ENCODE measurements around the gene AIG1.
A peak's percentile ranks its signal among the peaks of the same experiment; 100 is the strongest.
"Not testable (repeated sequence)": the region's sequence is repeated elsewhere in the genome, so short reads cannot be mapped to it uniquely, and the experiment has no call there.

The AIG1 gene

DNA sequence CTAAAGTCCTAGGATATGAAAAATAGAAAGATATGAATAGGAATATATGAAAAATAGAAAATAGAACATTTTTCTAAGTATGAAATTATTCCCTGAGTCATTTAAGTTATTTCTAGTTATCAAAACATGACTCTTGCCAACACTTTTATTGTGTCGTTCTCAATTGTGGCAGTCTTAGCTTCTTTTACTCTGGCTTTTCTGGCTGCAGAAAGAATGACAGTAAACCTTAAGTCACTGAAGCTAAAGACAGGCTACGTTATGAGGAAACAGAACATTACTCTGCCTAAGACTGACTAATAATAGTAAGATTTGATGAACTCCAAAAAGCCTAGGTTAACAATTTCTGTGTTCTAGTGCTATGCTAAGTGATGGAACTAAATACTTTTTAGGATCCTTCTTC, 74.6 kb downstream of the AIG1 start:
- no peak for DNase-seq

DNA sequence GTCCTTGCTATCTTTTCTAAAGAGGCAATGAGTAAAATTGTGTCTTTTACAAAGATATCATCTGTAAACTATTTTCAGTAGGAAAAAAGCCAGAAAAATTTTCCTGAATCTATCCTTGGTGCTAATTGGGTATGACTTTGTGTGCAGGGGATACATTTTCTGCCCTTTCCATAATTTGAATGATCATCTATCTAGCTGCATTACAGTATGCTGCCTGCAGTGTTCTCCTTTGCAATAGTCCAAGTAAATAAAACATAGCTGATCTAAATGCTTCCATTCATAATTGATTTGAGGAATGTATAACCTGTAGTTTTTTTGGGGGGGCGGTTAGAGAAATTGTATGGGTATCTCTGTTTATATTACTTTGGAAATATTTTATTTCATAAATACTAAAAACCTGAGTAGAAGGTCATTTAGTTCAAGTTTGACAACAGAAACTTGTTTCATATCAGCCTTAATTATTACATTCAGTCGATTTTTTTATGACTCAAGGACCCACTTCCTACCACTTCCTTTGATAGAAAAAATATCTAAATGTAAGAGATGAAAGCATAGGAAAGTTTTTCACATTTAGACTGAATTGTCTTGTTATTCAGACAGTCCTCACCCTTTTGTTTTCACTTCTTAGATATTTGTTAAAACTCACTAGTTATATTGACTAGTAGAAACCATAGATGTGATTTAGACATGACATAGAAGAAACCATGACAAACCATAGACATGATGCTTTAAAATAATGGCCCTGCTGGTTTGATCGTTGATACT, 75.3 kb downstream of the AIG1 start:
- DNase-seq: no peak

DNA sequence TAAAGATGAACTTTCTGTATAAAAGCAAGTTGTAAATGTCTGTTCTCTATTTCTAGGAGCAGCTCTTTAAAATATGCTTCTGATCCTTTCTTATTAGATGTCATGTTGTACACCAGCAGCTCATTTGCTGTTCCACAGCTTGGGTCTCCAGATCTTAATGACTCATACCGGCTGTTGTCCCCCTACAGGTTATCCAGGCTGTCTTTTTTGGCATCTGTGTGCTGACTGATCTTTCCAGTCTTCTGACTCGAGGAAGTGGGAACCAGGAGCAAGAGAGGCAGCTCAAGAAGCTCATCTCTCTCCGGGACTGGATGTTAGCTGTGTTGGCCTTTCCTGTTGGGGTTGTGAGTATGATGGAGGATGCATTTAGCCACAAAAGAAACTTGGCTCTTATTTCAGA, 76.0 kb downstream of the AIG1 start:
- no peak for DNase-seq

DNA sequence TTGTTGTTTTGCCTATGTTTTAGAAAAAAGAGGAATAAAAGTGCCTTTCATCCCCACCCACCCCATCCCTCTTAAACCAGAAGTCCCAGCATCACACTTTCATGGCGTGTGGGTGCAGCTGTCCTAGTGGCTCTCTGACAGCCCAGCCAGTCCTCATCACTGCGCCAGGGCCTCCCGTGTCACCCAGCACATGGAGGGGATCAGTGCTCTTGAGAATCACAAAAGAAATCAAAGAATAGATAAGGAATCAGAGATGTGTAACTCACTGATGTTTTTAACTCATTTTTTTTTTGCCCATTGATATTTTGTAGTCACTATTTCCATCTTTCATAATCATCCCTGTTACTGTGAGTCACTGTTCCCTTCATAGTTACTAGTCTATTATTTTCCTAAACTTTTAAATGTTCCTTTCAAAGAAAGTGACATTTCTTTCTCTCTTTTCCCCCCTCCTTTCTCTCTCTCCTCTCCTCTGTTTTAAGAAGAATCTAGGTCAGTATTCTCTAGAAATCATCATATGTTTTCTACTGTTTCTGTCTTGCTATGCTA, 78.6 kb downstream of the AIG1 start:
- peak in 1 of 2 donors; percentile 4 for DNase-seq

DNA sequence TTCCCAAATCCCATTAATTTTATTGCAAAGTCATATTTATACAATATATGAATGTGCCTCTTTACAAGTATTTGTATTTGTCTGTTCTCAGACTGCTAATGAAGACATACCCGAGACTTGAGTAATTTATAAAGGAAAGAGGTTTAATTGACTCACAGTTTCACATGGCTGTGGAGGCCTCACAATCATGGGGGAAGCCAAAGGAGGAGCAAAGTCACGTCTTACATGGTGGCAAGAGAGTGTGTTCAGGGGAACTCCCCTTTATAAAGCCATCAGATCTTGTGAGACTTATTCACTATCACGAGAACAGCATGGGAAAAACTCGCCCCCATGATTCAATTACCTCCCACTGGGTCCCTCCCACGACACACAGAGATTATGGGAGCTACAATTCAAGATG, 79.2 kb downstream of the AIG1 start:
- peak; percentile 3 to 16 for DNase-seq

DNA sequence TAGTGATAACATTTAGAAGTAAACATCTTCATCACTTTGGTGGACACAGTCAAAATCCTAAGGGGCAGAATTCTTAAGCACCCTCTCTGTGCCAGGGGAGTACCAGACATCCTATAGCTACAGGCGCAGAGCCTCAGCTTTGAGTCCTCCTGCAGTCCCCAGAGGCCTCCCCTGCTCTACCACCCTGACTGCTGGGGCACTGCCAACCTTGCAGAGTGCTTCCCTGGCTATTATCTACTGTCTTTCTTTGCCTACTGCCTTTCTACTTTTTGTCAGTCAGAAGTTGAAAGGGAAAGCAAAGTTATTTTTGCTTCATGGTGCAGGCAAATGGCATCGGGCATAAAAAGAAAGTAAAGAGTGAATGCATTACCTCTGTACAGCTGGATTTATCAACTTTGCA, 80.1 kb downstream of the AIG1 start:
- no peak for DNase-seq

DNA sequence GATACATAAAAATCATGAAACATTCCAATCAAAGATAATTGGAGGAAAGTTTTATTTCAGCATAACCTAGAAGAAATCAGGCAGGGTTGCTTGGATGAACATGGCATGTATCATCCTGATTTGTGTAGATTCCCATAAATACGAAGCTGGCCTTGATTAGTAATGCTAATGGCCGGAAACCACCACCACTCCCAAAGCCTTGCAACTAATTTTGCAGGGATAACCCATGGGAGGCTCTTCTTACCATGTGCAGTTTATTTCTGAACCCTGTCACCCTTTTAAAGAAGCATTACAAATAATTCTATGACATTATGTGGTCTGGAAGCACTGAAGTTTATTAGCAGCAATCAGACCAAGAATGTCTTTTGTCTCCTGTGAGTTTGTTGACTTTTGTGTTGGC, 80.8 kb downstream of the AIG1 start:
- no peak for DNase-seq

DNA sequence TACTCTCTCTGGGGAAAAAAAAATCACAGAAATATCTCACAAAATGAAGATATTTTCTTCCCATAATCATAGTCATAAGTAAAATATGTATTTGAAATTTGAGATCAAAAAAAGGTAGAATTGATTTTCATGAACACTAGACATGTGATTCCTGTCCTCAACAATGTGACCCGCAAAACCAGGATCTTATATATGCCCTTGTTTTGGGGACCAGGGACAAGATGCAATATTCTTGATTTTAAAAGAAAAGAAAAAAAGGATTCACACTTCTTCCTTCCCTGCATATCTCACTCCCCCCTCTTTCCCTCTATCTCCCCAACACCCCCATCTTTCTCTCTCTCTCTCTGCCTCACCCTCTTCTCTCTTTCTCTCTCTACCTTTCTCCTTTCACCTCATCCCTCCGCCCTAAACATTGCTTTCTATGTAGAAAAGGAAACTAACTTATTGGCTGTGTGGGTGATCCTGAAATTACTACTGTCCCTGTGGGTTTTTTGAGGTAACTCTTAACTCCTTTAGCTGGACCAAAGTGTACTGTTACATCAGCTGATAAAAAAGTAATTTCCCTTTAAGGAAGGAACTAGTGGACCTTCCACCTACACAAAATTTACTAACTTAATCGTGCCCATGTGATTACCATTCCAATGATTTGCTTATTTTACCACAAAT, 85.6 kb downstream of the AIG1 start:
- no peak for DNase-seq

DNA sequence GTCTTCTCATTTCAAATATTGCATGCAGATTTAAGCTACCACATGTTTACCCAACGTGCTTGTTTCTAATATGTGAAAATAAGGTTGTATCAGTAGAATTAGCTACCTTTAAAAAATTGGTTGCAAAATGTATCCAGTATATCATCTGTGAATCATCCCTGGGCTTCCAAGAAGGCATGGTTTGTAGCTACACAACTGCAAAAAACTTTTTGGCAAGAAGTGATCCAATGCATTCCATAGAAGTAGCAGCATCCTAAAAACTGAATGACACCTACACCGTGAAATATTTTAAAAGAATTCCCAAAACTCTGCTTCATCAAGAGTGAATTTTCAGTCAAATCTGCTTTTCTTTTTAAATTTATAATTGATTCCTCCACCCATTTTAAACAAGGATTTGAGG, 89.1 kb downstream of the AIG1 start:
- DNase-seq: no peak

DNA sequence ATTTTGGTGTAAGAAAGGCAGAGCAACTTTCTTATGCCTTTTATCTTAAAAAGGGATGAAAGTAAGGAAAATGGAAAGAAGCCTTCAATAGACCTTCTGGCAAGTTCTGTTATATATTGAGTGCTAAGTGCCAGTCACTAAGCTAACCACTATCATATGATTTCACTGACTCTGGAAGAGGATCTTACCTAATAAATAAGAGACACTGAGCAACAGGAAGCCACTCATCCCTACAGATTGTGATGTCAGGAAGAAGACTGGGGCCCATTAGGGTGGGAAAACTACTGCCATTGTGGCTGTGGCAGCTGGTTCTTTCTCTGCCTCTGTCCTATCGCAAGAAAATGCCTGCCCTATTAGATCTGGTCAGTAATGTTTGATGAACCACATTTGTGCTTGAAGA, 89.6 kb downstream of the AIG1 start:
- no peak for DNase-seq

DNA sequence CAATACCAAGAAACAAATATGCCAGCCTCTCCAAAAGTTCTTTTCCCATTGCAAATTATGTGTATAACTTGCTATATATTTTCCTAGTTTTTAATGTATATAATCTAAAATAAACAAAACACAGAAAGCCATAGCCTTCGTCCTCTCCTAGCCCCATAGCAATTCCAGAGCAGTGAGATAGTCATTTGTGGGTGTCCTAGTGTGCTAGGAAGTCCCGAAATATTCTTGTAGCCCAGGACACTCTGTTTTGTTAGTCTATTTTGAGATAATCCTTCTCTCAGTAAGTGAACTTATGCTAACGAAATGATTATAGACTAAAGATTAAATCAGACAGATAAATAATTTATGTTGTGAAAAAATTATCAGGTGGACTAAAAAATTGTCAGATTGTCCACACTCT, 90.7 kb downstream of the AIG1 start:
- DNase-seq: no peak

DNA sequence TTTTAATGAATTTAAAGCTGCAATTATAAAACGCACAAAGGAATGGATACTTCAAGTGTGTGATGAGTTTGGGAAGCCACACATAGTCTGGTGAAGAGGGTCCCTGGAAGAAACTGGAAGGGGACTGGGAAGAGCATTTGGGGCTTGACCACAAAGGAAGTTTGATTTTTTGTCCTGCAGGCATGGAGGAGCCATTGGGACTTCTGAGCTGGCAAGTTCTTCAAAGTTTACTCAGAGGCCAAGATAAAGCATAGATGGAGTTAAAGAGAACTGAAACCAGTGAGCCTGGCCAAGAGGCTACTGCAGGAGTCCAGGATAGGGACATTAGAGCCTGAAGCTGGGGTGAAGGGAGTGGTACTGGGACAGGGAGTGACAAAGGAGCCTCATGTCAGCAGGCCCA, 95.0 kb downstream of the AIG1 start:
- DNase-seq: no peak

DNA sequence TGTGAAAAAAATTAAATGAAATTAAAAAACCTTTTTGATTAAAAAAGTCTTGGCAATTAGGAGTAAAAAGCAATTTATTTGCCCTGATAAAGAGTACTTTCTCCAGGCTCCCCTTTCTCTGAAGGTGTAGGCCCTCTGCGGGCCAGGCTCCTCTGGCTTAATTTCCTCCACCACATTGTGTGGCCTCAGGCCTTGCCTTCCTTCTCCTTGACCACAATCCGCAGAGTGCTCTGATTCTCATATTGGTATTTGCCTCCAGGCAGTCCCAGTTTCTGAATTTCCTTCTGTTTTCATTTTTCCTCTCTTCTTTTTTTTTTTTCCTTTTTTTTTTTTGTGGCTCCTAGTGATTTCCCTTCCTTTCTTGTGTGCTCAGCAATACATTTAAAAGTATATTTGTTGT, 96.4 kb downstream of the AIG1 start:
- DNase-seq: no peak

DNA sequence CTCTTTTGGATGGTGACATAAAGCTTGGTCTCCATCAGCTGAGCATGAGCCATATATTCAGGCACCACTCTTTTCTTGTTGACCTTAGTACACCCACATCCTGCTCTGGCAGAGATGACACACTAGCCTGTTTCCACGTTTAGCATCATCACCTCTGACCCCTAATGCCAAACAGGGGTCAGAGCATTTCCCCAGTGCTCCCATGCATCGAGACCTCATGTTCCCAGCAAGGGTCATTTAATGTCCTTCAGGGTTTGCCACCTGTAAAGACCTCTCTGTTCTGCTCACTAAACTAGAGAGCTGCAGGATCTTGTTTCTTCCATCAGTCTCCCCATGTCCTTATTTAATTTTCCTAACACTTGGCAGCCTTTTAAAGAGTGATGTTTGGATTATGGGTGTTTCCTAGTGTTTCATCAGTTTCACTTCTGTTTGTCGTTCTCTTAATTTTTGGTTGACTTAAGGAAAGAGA, 97.5 kb downstream of the AIG1 start:
- DNase-seq: no peak

DNA sequence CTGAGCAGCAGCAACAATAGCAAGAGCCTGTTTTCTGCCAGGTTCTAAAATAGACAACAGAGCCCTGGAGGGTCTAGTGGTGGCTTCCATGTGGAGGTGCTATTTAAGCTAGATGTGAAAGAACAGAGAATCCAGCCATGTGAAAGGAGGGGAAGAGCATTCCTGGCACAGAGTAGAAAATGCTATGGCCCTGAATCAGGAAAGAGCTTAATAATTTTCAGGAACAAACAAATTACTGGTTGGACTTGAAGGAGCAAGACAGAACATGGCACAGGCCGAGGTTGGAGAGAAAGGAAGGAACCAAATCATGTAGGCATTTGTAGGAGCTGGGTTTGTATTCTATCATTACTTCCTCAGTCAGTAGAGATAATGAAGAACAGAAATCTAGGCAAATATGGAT, 98.3 kb downstream of the AIG1 start:
- no peak for DNase-seq

DNA sequence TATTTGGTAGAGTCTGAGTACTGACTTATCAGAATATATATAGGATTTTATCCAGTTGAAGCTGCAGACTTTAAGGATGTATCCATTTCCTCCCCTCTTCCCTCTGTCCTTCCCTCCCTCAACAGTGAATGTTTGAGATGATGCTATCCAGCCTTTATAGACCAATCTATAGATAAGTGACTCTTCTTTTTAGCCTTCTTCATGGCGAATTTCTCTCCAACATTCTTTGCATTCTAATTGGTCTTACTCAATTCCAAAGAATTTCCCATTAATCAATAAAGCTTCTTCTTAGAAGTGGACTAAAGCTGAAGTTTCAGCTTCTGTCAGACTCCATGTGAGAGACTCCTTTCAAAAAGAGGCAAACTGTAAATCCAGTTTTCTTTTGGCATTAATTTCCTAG, 99.3 kb downstream of the AIG1 start:
- DNase-seq: no peak

DNA sequence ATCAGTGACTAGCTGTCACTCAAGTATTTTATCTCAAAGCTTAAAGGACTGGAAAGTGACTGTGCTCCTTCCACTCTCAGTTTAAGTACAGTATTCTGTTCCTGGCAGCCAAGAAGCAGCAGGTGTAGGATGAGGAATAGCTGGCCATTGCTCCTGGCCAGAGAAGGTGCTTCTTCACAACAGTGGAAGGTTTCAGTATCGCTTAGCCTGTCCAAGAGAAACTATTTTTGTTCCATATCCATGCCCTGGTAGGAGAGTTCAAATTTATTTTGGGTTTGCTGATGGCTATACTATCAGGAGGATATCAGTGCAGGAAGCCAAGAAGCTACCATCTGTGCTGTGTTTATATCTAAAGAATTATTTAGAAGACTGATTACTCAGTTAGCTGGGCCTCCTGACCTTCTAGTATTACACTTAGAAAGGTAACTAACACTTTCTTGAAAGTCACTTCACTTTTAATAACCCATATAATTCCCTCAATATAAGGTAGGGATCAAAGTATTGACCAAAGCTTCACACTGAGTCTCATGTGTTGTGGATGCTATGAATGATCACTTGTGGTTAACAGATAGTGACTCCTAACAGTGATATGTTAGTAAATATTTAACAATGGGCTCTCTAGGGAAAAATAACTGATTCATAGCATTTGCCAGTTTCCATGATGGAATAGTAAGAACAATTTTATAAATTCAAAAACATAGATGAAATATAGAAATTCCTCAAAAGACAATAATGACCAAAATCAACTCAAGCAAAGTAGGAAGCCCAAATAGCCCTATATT, 99.9 kb downstream of the AIG1 start:
- no peak for DNase-seq

DNA sequence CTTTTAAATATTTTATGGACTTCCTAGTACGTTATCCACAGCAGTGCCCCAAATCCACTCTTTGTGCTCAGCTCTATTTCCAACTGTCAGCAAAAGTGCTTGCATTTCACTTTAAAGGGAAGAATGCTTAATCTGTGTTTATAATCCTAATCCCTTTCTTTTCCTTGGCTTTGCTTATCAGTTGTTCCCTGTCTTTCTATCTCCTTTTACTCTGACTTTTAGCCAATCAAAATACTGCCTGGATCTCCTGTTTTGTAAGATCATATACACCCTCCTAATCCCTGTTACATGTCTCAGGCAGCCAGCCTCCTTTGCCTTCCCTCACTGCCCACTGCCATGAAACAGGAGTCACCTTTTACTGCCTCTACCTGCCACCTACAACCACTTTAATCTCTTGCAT, 102.9 kb downstream of the AIG1 start:
- DNase-seq: no peak

DNA sequence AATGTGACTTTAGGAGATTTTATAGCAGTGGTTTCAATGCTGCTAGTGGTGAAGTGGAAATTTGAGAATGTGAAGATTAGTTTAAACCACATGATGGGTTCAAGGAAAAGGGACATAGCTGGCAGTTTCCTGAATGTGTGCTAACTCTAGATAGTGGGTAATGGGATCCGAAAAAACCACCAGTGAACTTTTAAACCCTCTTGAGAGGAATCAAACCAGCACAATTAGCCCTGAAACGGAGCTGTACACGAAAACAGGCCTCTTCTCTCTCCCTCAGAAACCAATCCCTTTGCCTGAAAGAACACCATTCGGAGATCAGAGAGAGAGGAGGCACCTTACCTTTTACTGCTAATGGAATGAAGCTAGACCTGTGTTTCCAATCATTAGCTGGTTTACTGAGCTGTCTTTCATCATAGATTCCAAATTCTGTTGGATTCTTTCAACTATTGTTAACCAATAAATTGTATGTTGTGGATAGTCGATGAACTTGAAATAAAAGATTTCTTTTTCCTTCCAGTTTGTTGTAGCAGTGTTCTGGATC, 103.9 kb downstream of the AIG1 start:
- DNase-seq: no peak

DNA sequence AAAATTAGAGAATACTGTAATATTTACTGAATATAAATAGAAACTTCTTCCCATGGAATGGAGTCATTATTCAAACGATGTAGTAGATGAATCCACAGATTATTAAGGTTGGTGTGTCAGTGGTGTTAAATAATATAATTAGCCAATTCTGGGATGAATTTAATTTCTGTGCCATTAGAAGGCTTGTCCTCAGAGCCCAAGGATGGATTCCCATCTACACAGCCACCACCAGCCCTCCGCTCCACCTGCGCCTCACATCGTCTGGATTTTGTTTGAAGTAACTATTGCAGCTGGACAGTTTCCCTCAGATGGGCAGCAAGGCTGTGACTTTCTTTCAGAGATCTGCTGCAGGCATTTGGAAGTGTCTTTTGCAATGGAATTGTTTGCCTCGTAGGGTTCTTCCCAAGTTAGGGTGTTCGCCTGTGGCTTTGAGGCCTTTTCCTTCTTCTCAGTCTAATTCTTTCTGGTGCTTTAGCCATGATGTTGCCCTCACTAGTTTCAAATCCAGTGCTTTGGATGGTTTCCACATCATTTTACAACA, 104.7 kb downstream of the AIG1 start:
- DNase-seq: no peak

DNA sequence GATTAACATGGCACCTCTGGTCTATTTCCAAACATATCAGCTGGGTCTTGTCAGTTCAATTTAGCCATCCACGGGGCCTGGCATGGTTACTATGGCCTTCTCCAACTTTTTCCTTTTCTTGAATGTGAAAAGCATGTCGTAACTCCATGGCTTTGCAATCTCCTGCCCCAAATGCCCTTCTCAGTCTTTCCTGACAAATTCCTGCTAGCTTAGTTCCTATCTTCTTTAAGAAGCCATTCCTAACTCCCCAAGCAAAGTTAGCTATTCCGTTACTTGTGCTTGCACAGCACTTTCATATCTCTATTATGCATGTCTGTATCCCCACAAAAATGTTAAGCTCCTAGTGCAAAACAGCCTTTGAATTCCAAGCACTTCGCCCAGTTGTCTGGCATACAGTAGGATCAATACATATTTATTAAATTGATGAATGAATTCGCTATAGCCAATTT, 105.6 kb downstream of the AIG1 start:
- no peak for DNase-seq

DNA sequence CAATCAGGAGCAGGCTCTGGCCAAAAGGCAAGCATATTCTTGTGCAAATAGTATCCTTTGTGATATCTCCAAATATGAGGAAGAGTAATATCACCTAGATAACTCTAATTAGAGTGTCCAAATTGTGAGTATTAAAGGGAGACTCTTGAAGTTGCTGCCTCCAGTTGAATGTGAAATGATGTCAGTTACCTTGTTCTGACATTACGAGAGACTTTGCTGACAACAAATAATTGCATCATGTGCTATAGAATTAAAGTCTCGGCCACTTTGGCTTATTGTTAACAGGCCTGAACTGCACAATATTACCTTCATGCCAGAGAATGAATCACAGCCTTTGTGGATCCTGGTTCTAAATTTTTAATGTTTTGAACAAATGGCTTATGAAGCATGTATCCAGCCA, 106.5 kb downstream of the AIG1 start:
- DNase-seq: no peak

DNA sequence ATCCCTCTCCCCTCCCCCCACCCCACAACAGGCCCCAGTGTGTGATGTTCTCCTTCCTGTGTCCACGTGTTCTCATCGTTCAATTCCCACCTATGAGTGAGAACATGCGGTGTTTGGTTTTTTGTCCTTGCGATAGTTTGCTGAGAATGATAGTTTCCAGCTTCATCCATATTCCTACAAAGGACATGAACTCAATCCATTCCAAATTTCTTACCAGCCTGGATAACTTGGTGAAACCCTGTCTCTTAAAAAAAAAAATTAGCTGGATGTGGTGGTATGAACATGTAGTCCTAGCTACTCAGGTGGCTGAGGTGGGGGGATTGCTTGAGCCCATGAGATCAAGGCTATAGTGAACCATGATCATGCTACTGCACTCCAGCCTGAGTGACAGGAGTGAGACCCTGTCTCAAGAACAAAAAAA, 107.7 kb downstream of the AIG1 start:
- DNase-seq: not testable (repeated sequence)

Data from activated CD4-positive, alpha-beta T cell treated with anti-CD3 and anti-CD28 coated beads for 4 hours (primary cell).